ENCODE measurements around the gene CCR3.

- TF ChIP-seq CTCF (conservative IDR thresholded peaks at IDR 0.05; ENCODE audit: low read depth, low read length) (0 out of 2 replicates have a peak, but pooled peaks have one; percentile 26), EZH2 (IDR thresholded peaks at IDR 0.05; ENCODE audit: low read length, unreplicated experiment) (no peak), EZH2phosphoT487 (IDR thresholded peaks at IDR 0.05; ENCODE audit: borderline replicate concordance, low read length) (no peak)
Observed at GRCh38 chr3:46228260-46229242, 13.7 kb upstream of the CCR3 start.
